Adrenal gland (tissue), 12 donors: ENCODE results near the gene WIF1. TPM values are rescaled to one million over a fixed set of nuclear protein-coding genes. Genes with fewer than 3 reads are reported as not detected.
A peak's percentile ranks its signal among the peaks of the same experiment; 100 is the strongest.

ENCODE experiments used
- DNase-seq, 7 donors: peaks; one replicate each; pipeline ENCODE4 v3.0.0-alpha.2; 2019 to 2020
- H3K27ac ChIP-seq, 5 donors: fragments of 200-600 bp; sonication (generic) in 4 of 5; 1 replicate in 3 of 5; 2 replicates in 2 of 5; pipeline versions ENCODE4 v1.5.1 to v1.8.0; 2016 to 2020; ENCODE audit warnings: mild to moderate bottlenecking in 1 of 5
- H3K27me3 ChIP-seq: fragments of 200-600 bp; 2 replicates; pipeline ENCODE4 v1.8.0; 2021
- H3K36me3 ChIP-seq, 2 donors: fragments of 200-600 bp; replicated peaks in 1 of 2; 1 replicate in 1 of 2; 2 replicates in 1 of 2; pipeline versions ENCODE4 v1.5.1 to v1.8.0; 2018 to 2022
- H3K4me1 ChIP-seq, 2 donors: fragments of 200-600 bp; replicated peaks in 1 of 2; 1 replicate in 1 of 2; 2 replicates in 1 of 2; pipeline versions ENCODE4 v1.5.1 to v1.8.0; 2018 to 2021
- H3K4me3 ChIP-seq, 4 donors: fragments of 200-600 bp; sonication (generic) in 3 of 4; one replicate each; pipeline ENCODE4 v1.5.1; 2016 to 2018
- H3K9me3 ChIP-seq, 3 donors: fragments of 200-600 bp; sonication (generic) in 1 of 3; replicated peaks in 1 of 3; 1 replicate in 2 of 3; 2 replicates in 1 of 3; pipeline versions ENCODE4 v1.5.1 to v1.8.0; 2016 to 2021
- CTCF ChIP-seq, 6 experiments: fragments of 450-650 bp in 4 of 6; fragments of 200-600 bp in 2 of 6; sonication (generic) in 1 of 6; IDR thresholded peaks; 1 replicate in 5 of 6; 2 replicates in 1 of 6; pipeline versions ENCODE4 v1.5.1 to v1.8.0; 2016 to 2021; ENCODE audit warnings: antibody characterized with exemption in 6 of 6, mild to moderate bottlenecking in 2 of 6, moderate library complexity in 1 of 6
- POLR2A ChIP-seq, 2 donors: fragments of 450-650 bp; IDR thresholded peaks; one replicate each; pipeline ENCODE4 v1.6.1; 2017; ENCODE audit warnings: antibody characterized with exemption in 2 of 2, mild to moderate bottlenecking in 2 of 2, moderate library complexity in 1 of 2
- WGBS, 4 donors: extraction: QIAGEN DNeasy Blood & Tissue Kit in 2 of 4; methylation state at CpG; one replicate each; pipeline versions ENCODE4 v1.1.5 to v1.1.7; 2013 to 2017; 5-methylcytosine and 5-hydroxymethylcytosine counted together
- intact Hi-C, 2 donors: fragments of 100-400 bp; cut with DNase I; formaldehyde crosslinking; loops; one replicate each; pipeline versions ENCODE4 v1.14.1 to v1.15.0; 2022 to 2023
- polyA plus RNA-seq, 3 donors: library from polyadenylated mRNA; stranded (reverse); fragments of 200-250 nt in 2 of 3; fragments of 350-450 nt in 1 of 3; fragmentation: Illumina TruSeq in 1 of 3; extraction: RNeasy Lipid Tissue Mini Kit (QIAGEN cat#74804) in 1 of 3; gene quantifications; one replicate each; pipeline ENCODE4 v1.2.3, GENCODE V29; 2013 to 2014
- total RNA-seq, 9 donors: library from RNA; depleted of rRNA in 4 of 9; stranded (reverse); fragments of >200 nt in 4 of 9; fragments of 120-200 nt in 1 of 9; fragmentation: NEBNext Ultra II Directional in 1 of 9; extraction: Animal tissue kit (Norgen Biotek cat#: 25700) in 1 of 9; gene quantifications; one replicate each; pipeline versions ENCODE4 v1.1.0 to v1.2.4, GENCODE V29; 2013 to 2023
- donor health status: healthy with polysubstance abuse.
- donor health status: Bipolar disorder and iron deficiency.
- donor health status: DM: yes; HTN: yes; CAD: no.
- donor health status: DM: no; HTN: no; CAD: no.
- donor health status: DM: no; HTN: no; CAD: no.
- donor health status: DM: yes; HTN: yes; CAD: no.

Gene WIF1
- total and polyA plus RNA-seq, 12 donors, result 0.12 to 3.8 (median 0.51) TPM; not detected in 3

GRCh38 chr12:65168681-65169319, 47.7 kb upstream of the WIF1 start:
- intact Hi-C loops, result no loop called here
- H3K27me3 ChIP-seq, result no peaks in the 10 kb centered on the region
- WGBS, 4 donors, result 7 to 8% (median 7%) methylated on average over 11 of the region's 11 CpGs
- no peaks in the 10 kb centered on the region for H3K36me3 ChIP-seq
- TF ChIP-seq CTCF (IDR thresholded peaks at IDR 0.05) (no peak), POLR2A (IDR thresholded peaks at IDR 0.05) (no peak)
- H3K9me3 ChIP-seq, result no peaks in the 10 kb centered on the region
- peak overlapping the region; percentile 44 to 98 (median 91) for H3K27ac ChIP-seq
- peak in 1 of 7 donors; percentile 15 for DNase-seq
- H3K4me3 ChIP-seq, result peak overlapping the region; percentile 67 to 95 (median 82)
- peaks cover 15 to 37% of the 10 kb centered on the region in 2 donors for H3K4me1 ChIP-seq

GRCh38 chr12:65164774-65165173, 43.7 kb upstream of the WIF1 start:
- Histone ChIP-seq H3K27ac (no peak overlapping the region), H3K27me3 (peaks cover 9% of the 10 kb centered on the region), H3K9me3 (no peaks in the 10 kb centered on the region), H3K4me3 (no peak overlapping the region), H3K4me1 (peaks cover 0 to 6% of the 10 kb centered on the region in 2 donors), H3K36me3 (no peaks in the 10 kb centered on the region)
- intact Hi-C loops, result no loop called here
- TF ChIP-seq POLR2A (IDR thresholded peaks at IDR 0.05) (no peak), CTCF (IDR thresholded peaks at IDR 0.05) (no peak)
- no peak for DNase-seq

GRCh38 chr12:65164244-65164643, 43.1 kb upstream of the WIF1 start:
- no peaks in the 10 kb centered on the region for H3K36me3 ChIP-seq

GRCh38 chr12:65162609-65163008, 41.5 kb upstream of the WIF1 start:
- no peaks in the 10 kb centered on the region for H3K9me3 ChIP-seq
- 94 to 100% (median 96%) methylated on average over 1 of the region's 1 CpG for whole genome bisulfite sequencing, 4 donors
- H3K4me1 ChIP-seq, result no peaks in the 10 kb centered on the region
- no peak overlapping the region for H3K4me3 ChIP-seq
- no peak overlapping the region for H3K27ac ChIP-seq
- peaks cover 9% of the 10 kb centered on the region for H3K27me3 ChIP-seq
- intact Hi-C loops, result no loop called here
- DNase-seq, result no peak
- TF ChIP-seq POLR2A (IDR thresholded peaks at IDR 0.05) (no peak), CTCF (IDR thresholded peaks at IDR 0.05) (no peak)
- H3K36me3 ChIP-seq, result no peaks in the 10 kb centered on the region

More at GRCh38 chr12:65164244-65164643, 43.1 kb upstream of the WIF1 start:
- H3K9me3 ChIP-seq, result no peaks in the 10 kb centered on the region
- no peak for DNase-seq
- H3K4me1 ChIP-seq, result peaks cover 0 to 6% of the 10 kb centered on the region in 2 donors
- H3K27ac ChIP-seq, result no peak overlapping the region
- peaks cover 9% of the 10 kb centered on the region for H3K27me3 ChIP-seq
- intact Hi-C loops, result no loop called here
- WGBS, 4 donors, result 87 to 98% (median 94%) methylated on average over 2 of the region's 2 CpGs
- H3K4me3 ChIP-seq, result no peak overlapping the region
- TF ChIP-seq POLR2A (IDR thresholded peaks at IDR 0.05), result no peak

- Histone ChIP-seq H3K27me3 (peaks cover 6% of the 10 kb centered on the region), H3K27ac (no peak overlapping the region), H3K9me3 (no peaks in the 10 kb centered on the region), H3K4me3 (no peak overlapping the region), H3K4me1 (no peaks in the 10 kb centered on the region), H3K36me3 (no peaks in the 10 kb centered on the region)
- WGBS, 4 donors, result 89 to 92% (median 91%) methylated on average over 4 of the region's 4 CpGs
- intact Hi-C loops, result no loop called here
- no peak for DNase-seq
- TF ChIP-seq POLR2A (IDR thresholded peaks at IDR 0.05) (no peak), CTCF (IDR thresholded peaks at IDR 0.05) (no peak)
Measured at GRCh38 chr12:65157091-65157490, 36.0 kb upstream of the WIF1 start.
